IPS-NIHi7 (cell line): ENCODE measurements around the gene LRSAM1.

Experiments
- DNase-seq: peaks from one replicate; pipeline ENCODE4 v3.0.0; 2012; ENCODE audit warnings: mixed read lengths; ENCODE audit errors: extremely low spot score

The LRSAM1 gene

GRCh38 chr9:127534250-127534906 lies 83.1 kb downstream of the LRSAM1 start:
- no peak for DNase-seq

- DNase-seq: no peak
Measured at GRCh38 chr9:127534931-127535330, 83.6 kb downstream of the LRSAM1 start.

GRCh38 chr9:127535396-127535795 lies 84.1 kb downstream of the LRSAM1 start:
- no peak for DNase-seq

- no peak for DNase-seq
Measured at GRCh38 chr9:127535834-127536233, 84.5 kb downstream of the LRSAM1 start.

- no peak for DNase-seq
Measured at GRCh38 chr9:127536499-127536898, 85.2 kb downstream of the LRSAM1 start.

GRCh38 chr9:127537014-127537413 lies 85.7 kb downstream of the LRSAM1 start:
- DNase-seq: no peak

- peak; percentile 80 for DNase-seq
Measured at GRCh38 chr9:127537792-127538191, 86.5 kb downstream of the LRSAM1 start.

- no peak for DNase-seq
Measured at GRCh38 chr9:127538849-127539258, 87.5 kb downstream of the LRSAM1 start.

GRCh38 chr9:127539259-127539981 lies 88.1 kb downstream of the LRSAM1 start:
- DNase-seq: no peak

GRCh38 chr9:127539982-127540663 lies 88.8 kb downstream of the LRSAM1 start:
- no peak for DNase-seq

- peak; percentile 77 for DNase-seq
Measured at GRCh38 chr9:127540664-127541041, 89.3 kb downstream of the LRSAM1 start.

- DNase-seq: no peak
Measured at GRCh38 chr9:127541176-127541575, 89.9 kb downstream of the LRSAM1 start.

- DNase-seq: no peak
Measured at GRCh38 chr9:127541865-127542264, 90.6 kb downstream of the LRSAM1 start.

GRCh38 chr9:127543221-127543620 lies 91.9 kb downstream of the LRSAM1 start:
- no peak for DNase-seq

GRCh38 chr9:127543973-127544533 lies 92.7 kb downstream of the LRSAM1 start:
- DNase-seq: no peak

- DNase-seq: no peak
Measured at GRCh38 chr9:127545196-127546124, 94.2 kb downstream of the LRSAM1 start.

GRCh38 chr9:127546125-127546832 lies 95.0 kb downstream of the LRSAM1 start:
- no peak for DNase-seq

- DNase-seq: no peak
Measured at GRCh38 chr9:127548352-127548881, 97.1 kb downstream of the LRSAM1 start.

GRCh38 chr9:127549218-127549617 lies 97.9 kb downstream of the LRSAM1 start:
- no peak for DNase-seq

GRCh38 chr9:127549751-127550150 lies 98.4 kb downstream of the LRSAM1 start:
- no peak for DNase-seq

GRCh38 chr9:127550282-127550681 lies 99.0 kb downstream of the LRSAM1 start:
- no peak for DNase-seq
